GM15510 (cell line): Measurements from ENCODE around the gene GHITM.

Experiments used
- POLR2A ChIP-seq: IDR thresholded peaks from 3 replicates; pipeline ENCODE4 v1.6.1; 2011; ENCODE audit warnings: borderline replicate concordance; ENCODE audit not compliant: insufficient read length; ENCODE audit errors: extremely low read depth

GHITM gene

DNA sequence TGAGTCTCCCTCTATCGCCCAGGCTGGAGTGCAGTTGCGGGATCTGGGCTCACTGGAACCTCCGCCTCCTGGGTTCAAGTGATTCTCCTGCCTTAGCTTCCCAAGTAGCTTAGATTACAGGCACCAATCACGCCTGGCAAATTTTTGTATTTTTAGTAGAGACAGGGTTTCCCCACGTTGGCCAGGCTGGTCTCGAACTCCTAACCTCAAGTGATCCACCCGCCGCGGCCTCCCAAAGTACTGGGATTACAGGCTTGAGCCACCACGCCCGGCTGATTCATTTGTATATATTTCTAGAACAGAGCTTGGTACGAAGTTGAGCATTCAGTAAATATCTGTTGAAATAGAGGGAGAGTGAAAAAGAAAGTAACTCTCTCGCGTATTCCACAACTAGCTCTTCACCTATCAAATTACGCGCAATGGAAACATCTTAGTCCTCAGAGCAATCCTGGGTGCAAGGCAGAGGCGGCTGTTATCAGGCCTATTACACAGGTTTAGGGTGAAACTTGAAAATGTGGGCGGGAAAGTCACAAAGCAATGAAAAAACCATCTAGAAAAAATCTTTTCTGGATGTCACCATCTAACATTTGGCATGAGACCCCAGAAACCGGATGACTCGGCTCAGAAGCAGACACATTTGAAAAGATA is 707 bp upstream of the GHITM start:
- TF ChIP-seq POLR2A: no peak

DNA sequence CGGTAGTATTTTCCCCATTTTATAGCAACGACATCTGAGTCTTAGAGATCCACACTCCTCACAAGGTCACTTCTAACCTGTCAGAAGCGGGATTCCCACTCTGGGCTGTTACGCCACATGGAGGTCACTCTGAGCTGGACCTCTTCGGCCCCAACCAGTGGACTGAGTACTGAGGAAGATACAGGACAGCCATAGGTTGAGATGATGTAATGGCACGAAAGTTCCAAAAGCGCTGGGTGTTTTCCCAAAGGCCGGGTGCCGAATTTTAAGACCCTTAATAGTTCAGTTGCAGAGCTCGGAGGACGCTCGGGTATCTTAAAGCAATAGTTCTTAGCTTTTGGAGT is 699 bp downstream of the GHITM start:
- TF ChIP-seq POLR2A: no peak

- no peak for TF ChIP-seq POLR2A
These were observed 8.0 kb downstream of the GHITM start for GRCh38 chr10:84147347-84147746.

DNA sequence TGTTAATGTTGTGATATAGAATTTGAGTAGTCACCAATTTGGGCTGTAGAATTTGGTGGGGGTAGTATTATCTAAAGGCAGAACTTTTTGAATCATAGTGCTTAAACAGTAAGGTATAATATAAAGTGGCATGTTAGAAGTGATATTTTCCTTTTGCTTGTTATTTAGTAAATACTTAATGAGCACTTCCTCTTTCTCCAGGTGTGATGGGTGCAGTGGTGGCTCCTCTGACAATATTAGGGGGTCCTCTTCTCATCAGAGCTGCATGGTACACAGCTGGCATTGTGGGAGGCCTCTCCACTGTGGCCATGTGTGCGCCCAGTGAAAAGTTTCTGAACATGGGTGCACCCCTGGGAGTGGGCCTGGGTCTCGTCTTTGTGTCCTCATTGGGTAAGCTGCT is 10.5 kb downstream of the GHITM start:
- TF ChIP-seq POLR2A: no peak

- no peak for TF ChIP-seq POLR2A
These were observed 13.5 kb downstream of the GHITM start for GRCh38 chr10:84152769-84153168.

DNA sequence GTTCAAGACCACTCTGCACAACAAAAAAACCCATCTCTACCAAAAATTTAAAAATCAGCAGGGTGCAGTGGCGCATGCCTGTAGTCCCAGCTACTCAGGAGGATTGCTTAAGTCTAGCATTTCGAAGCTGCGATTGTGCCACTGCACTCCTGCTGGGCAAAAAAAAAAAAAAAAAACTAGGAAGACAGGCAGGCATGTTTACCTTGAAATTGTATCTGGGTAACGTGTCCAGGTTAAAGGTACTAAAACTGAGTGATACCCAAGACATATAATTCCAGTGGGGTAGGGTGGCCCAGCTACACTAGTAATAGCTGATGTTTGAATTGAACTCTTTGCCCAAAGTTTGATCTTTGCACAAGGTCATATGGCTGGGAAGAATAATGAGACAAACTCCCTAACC is 16.2 kb downstream of the GHITM start:
- TF ChIP-seq POLR2A: no peak

DNA sequence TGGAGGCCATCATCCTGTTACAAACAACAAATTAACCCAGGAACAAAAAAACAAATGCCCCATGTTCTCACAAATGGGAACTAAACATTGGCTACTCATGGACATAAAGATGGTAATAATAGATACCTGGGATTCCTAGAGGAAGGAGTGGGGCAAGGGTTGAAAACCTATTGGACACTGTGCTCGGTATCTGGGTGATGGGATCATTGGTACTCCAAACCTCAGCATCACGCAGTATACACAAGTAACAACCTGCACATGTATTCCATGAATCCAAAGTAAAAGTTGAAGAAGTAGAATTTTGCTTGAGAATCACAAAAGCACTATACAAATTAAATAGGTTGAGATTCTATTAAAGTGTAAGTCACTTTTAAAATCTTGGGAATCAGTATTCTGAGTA is 16.7 kb downstream of the GHITM start:
- no peak for TF ChIP-seq POLR2A

GRCh38 chr10:84156768-84157167 is 17.5 kb downstream of the GHITM start:
- TF ChIP-seq POLR2A: no peak

- TF ChIP-seq POLR2A: no peak
These were observed 18.8 kb downstream of the GHITM start for GRCh38 chr10:84158061-84158460.

DNA sequence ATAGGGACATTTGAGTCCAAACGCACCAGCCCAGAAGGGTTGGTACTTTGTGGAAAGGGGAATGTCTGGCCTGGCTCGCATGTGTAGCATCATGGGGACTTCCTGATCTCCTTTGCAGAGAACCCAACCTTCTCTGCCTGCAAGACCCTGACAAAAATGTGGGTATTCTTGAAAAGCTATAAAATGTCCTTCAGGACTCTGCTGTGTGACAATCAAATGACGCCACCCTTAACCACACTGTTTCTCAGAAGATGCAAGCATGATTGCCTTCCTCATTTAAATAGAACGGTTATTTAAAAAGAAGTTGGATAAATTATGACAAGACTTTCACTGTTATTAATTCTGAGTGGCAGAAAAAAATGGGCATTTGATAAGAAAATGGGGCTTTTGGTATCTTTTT is 19.2 kb downstream of the GHITM start:
- no peak for TF ChIP-seq POLR2A

DNA sequence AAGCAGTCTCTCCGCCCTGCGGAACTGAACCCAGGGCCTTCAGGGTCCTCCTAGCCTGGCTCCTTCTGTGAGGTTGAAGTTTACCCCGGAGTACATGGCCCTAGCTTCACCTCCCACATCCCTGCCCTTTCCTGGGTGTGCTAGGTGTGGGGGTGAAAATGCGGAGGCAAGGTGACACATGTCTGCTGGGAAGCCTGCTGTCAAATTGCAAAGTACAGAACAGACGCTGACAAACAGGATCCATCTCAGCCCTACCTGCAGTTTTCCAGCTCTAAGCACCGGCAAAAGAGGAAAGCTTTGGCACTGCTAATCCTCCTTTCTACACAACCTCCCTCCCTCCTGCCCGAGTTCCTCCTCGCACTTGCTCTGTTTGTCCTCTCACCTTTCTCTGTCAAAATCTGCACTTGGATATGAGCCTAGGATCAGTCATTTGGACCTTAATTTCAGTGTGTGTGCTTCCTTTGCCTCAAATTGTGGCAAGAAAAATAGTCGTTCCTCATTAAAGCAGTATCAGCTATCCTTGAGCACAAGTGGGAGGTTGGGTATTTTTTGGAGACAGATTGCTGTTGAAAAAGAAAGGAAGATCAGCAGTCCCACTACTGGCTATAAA is 19.9 kb downstream of the GHITM start:
- no peak for TF ChIP-seq POLR2A

DNA sequence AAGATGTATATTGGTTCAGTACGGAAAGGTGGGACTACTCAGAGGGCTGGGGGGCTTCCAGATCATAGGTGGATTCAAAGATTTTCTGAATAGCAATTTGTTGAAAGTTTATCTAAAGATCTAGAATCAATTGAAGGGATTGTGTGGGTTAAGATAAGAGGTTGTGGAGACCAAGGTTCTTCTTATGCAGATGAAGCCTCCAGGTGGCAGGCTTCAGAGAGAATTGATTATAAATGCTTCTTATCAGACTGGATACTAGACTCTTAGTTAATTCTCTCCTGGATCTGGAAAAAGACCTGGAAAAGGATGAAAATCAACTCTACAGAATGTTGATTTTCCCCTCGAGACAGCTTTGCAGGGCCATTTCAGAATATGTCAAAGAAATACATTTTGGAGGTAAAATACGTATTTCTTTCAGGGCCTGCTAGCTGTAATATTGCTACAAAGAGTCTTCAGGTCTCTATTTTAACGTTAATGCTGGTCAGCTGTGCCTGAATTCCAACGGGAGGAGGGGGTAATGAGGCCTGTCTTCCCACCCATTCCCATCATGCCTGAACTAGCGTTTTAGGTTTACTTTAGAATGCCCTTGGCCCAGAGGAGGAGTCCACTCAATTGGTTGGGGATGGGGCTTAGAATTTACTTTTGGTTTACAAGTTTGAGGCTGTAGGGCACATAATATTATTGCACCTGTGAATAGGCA is 21.5 kb downstream of the GHITM start:
- no peak for TF ChIP-seq POLR2A

GRCh38 chr10:84163996-84164395 is 24.7 kb downstream of the GHITM start:
- no peak for TF ChIP-seq POLR2A

DNA sequence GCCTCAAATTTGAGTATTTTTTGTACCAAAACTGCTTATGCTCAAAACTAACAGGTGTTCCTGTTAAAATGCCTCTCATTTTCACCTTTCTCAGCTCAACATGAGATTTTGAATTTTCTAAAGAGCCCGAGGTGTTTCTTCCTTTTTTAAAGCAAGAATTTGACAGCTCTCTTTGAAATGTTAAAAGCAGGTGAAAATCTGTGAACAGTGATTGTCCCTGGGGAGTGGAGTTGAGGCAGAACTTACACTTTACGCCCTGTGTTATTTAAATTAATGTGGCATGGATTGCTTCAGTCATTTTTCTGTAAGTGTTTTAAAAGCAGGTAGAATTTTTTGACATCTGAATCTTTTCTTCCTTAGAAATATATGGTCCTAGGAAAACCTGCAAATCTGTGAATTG is 25.1 kb downstream of the GHITM start:
- TF ChIP-seq POLR2A: no peak

- TF ChIP-seq POLR2A: no peak
These were observed 27.4 kb downstream of the GHITM start for GRCh38 chr10:84166620-84167288.
